IMR-90 (cell line): ENCODE measurements around the gene IFI35. TPM values are rescaled to one million over a fixed set of nuclear protein-coding genes. Genes with fewer than 3 reads are reported as not detected.

Experiments
- ATAC-seq: fragments of 200-7000 bp; cut with Tn5 transposase; 2 replicates; pipeline ENCODE4 v1.9.1; 2020; ENCODE audit warnings: low read depth, mild to moderate bottlenecking, moderate library complexity
- BruUV-seq: library from RNA; stranded (reverse); fragments of 400-500 nt; replicated peaks from 2 replicates; lab custom pipeline; 2021; lab: Mats Ljungman, UMichigan
- CTCF ChIA-PET: fragments of 300-600 bp; formaldehyde crosslinking; extraction: SDS; loops from one replicate; lab custom pipeline; 2021; ENCODE audit warnings: antibody characterized with exemption; lab: Yijun Ruan, JAX
- POLR2A ChIA-PET: fragments of 300-600 bp; sonication (Branson Sonifier 250); formaldehyde crosslinking; loops from one replicate; lab custom pipeline; 2022; ENCODE audit warnings: antibody characterized with exemption; ENCODE audit not compliant: unreplicated experiment; lab: Charles Lee
- DNase-seq: peaks from one replicate; pipeline ENCODE4 v3.0.0; 2013
- H2AFZ ChIP-seq: replicated peaks from 2 replicates; pipeline ENCODE3; 2013; ENCODE audit warnings: low read length, mild to moderate bottlenecking; ENCODE audit not compliant: poor library complexity
- H2AK5ac ChIP-seq: 2 replicates; pipeline ENCODE4 v1.6.1; 2013; ENCODE audit warnings: low read depth, low read length, inconsistent platforms
- H2AK9ac ChIP-seq: replicated peaks from 2 replicates; pipeline ENCODE3; 2013; ENCODE audit warnings: mild to moderate bottlenecking, low read depth, low read length, moderate library complexity; ENCODE audit not compliant: poor library complexity
- H2BK120ac ChIP-seq: 2 replicates; pipeline ENCODE4 v1.6.1; 2013; ENCODE audit warnings: low read depth, low read length, inconsistent platforms
- H2BK15ac ChIP-seq: 3 replicates; pipeline ENCODE4 v1.6.1; 2013; ENCODE audit warnings: low read depth, low read length, inconsistent platforms
- H2BK20ac ChIP-seq: 2 replicates; pipeline ENCODE4 v1.6.1; 2013; ENCODE audit warnings: low read depth, mild to moderate bottlenecking, inconsistent platforms, low read length, moderate library complexity
- H2BK5ac ChIP-seq: 2 replicates; pipeline ENCODE4 v1.6.1; 2013; ENCODE audit warnings: mild to moderate bottlenecking, low read depth, low read length, inconsistent platforms; ENCODE audit not compliant: poor library complexity, severe bottlenecking
- H3K14ac ChIP-seq: replicated peaks from 2 replicates; pipeline ENCODE4 v1.6.1; 2013; ENCODE audit warnings: low read depth, low read length, inconsistent platforms
- H3K18ac ChIP-seq: 2 replicates; pipeline ENCODE4 v1.6.1; 2013; ENCODE audit warnings: low read depth, low read length, control low read depth
- H3K23ac ChIP-seq: 2 replicates; pipeline ENCODE4 v1.6.1; 2013; ENCODE audit warnings: low read depth, low read length, inconsistent platforms
- H3K27ac ChIP-seq: 2 replicates; pipeline ENCODE4 v1.5.1; 2013; ENCODE audit warnings: mild to moderate bottlenecking, control low read depth, low read length; ENCODE audit not compliant: insufficient read depth
- H3K27me3 ChIP-seq: 2 replicates; pipeline ENCODE4 v1.6.1; 2013; ENCODE audit warnings: low read length; ENCODE audit not compliant: control insufficient read depth, insufficient read depth
- H3K36me3 ChIP-seq: 2 replicates; pipeline ENCODE4 v1.6.1; 2013; ENCODE audit warnings: low read length, mixed read lengths; ENCODE audit not compliant: control insufficient read depth, insufficient read depth
- H3K4ac ChIP-seq: 2 replicates; pipeline ENCODE4 v1.6.1; 2013; ENCODE audit warnings: low read depth, low read length, inconsistent platforms
- H3K4me1 ChIP-seq: 2 replicates; pipeline ENCODE4 v1.6.1; 2013; ENCODE audit warnings: low read length, mixed read lengths; ENCODE audit not compliant: control insufficient read depth, insufficient read depth
- H3K4me2 ChIP-seq: 2 replicates; pipeline ENCODE4 v1.6.1; 2013; ENCODE audit warnings: low read depth, mild to moderate bottlenecking, control low read depth, low read length, moderate library complexity
- H3K4me3 ChIP-seq: 2 replicates; pipeline ENCODE4 v1.5.1; 2013; ENCODE audit warnings: low read depth, mild to moderate bottlenecking, control low read depth, low read length, moderate library complexity; ENCODE audit not compliant: insufficient read depth
- H3K56ac ChIP-seq: 2 replicates; pipeline ENCODE4 v1.6.1; 2013; ENCODE audit warnings: low read length, inconsistent platforms; ENCODE audit not compliant: insufficient read depth; ENCODE audit errors: extremely low read depth
- H3K79me1 ChIP-seq, 2 experiments: 2 replicates each; pipeline ENCODE4 v1.6.1; 2013; ENCODE audit warnings: low read length in 2 of 2, inconsistent platforms in 1 of 2, low read depth in 1 of 2
- H3K9ac ChIP-seq: 2 replicates; pipeline ENCODE4 v1.6.1; 2013; ENCODE audit warnings: low read depth, low read length, control low read depth
- H3K9me1 ChIP-seq: 2 replicates; pipeline ENCODE4 v1.6.1; 2013; ENCODE audit warnings: low read length, inconsistent platforms; ENCODE audit not compliant: insufficient read depth
- H3K9me3 ChIP-seq: 2 replicates; pipeline ENCODE4 v1.6.1; 2013; ENCODE audit warnings: low read length; ENCODE audit not compliant: control insufficient read depth, insufficient read depth
- H4K20me1 ChIP-seq: 2 replicates; pipeline ENCODE4 v1.6.1; 2013; ENCODE audit warnings: low read length, inconsistent platforms; ENCODE audit not compliant: insufficient read depth
- H4K5ac ChIP-seq: 2 replicates; pipeline ENCODE4 v1.6.1; 2013; ENCODE audit warnings: mild to moderate bottlenecking, low read depth, low read length, control low read depth
- H4K8ac ChIP-seq, 2 experiments: 2 replicates each; pipeline ENCODE4 v1.6.1; 2013; ENCODE audit warnings: low read depth in 2 of 2, low read length in 2 of 2, control low read depth in 1 of 2, inconsistent platforms in 1 of 2
- H4K91ac ChIP-seq: 2 replicates; pipeline ENCODE4 v1.6.1; 2013; ENCODE audit warnings: low read depth, low read length, inconsistent platforms; ENCODE audit not compliant: insufficient read depth
- POLR2A ChIP-seq: IDR thresholded peaks from 2 replicates; pipeline ENCODE4 v1.6.1; 2012; ENCODE audit warnings: mild to moderate bottlenecking, low read depth, low read length
- RFX5 ChIP-seq: IDR thresholded peaks from 2 replicates; pipeline ENCODE4 v1.8.0; 2012; ENCODE audit warnings: low read depth, mild to moderate bottlenecking, low read length, moderate library complexity
- USF2 ChIP-seq: fragments of 150-350 bp; IDR thresholded peaks from 2 replicates; pipeline ENCODE4 v1.6.1; 2017; ENCODE audit warnings: mild to moderate bottlenecking, antibody characterized with exemption, low read length, low read depth
- WGBS, 2 experiments: methylation state at CpG; one replicate each; pipeline versions ENCODE4 v1.1.5 to v1.1.7; 2013; ENCODE audit warnings: missing lambda C conversion rate in 2 of 2; ENCODE audit not compliant: insufficient read length in 1 of 2; ENCODE audit errors: extremely low coverage in 2 of 2; 5-methylcytosine and 5-hydroxymethylcytosine counted together
- dilution Hi-C: fragments of 300-500 bp; cut with HindIII; formaldehyde crosslinking; loops from one replicate; pipeline ENCODE4 v1.14.3; 2018; ENCODE audit warnings: low sequenced_read_pairs; ENCODE audit not compliant: unreplicated experiment
- in situ Hi-C: fragments of 300-500 bp; cut with MboI; formaldehyde crosslinking; loops from 3 replicates; pipeline ENCODE4 v1.14.3; 2019; ENCODE audit warnings: low sequenced_read_pairs, inconsistent platforms, mixed read lengths
- intact Hi-C: fragments of 100-400 bp; cut with micrococcal nuclease; formaldehyde crosslinking; loops from 2 replicates; pipeline ENCODE4 v1.10.0; 2022
- polyA plus RNA-seq, 3 experiments: library from polyadenylated mRNA; depleted of rRNA; stranded (reverse); fragments of >200 nt; gene quantifications; 2 replicates each; pipeline ENCODE4 v1.2.3, GENCODE V29; 2012; ENCODE audit warnings: low replicate concordance in 1 of 3
- total RNA-seq: library from RNA; depleted of rRNA; stranded (reverse); fragments of >200 nt; gene quantifications from 2 replicates; pipeline ENCODE4 v1.2.3, GENCODE V29; 2012

Gene IFI35
- total and polyA plus RNA-seq, 2 of the 4 experiments (the other 2 are of a cell fraction) = 15.8 to 17.0 TPM

- H4K91ac ChIP-seq = peak overlapping the region; percentile 56
- H3K36me3 ChIP-seq = peaks cover 33% of the 10 kb centered on the region
- H3K4ac ChIP-seq = peak overlapping the region; percentile 81
- H3K56ac ChIP-seq = no peak overlapping the region
- H3K27me3 ChIP-seq = 0 out of 2 replicates have a peak, but pooled peaks cover 2% of the 10 kb centered on the region
- H3K23ac ChIP-seq = 0 out of 2 replicates have a peak overlapping the region, but pooled peaks have one; percentile 87
- H3K9ac ChIP-seq = no peak overlapping the region
- peak overlapping the region; percentile 75; the same call in 1 of the 2 replicates for H2AK5ac ChIP-seq
- peak overlapping the region; percentile 4; the same call in 1 of the 2 replicates for H3K27ac ChIP-seq
- peaks cover 32% of the 10 kb centered on the region; the same call in 1 of the 2 replicates for H4K20me1 ChIP-seq
- WGBS, 2 experiments = no CpG with 5 or more reads among the region's 6 CpGs
- DNase-seq = no peak
- ATAC-seq = no peak
- no peak overlapping the region for H2BK5ac ChIP-seq
- POLR2A ChIA-PET = no interaction called here
- CTCF ChIA-PET = no interaction called here
- peak overlapping the region; percentile 35; the same call in 1 of the 2 replicates for H3K4me2 ChIP-seq
- H4K5ac ChIP-seq = 0 out of 2 replicates have a peak overlapping the region, but pooled peaks have one; percentile 9
- BruUV-seq = no TSS peak
- no peak overlapping the region for H2AFZ ChIP-seq
- no peak overlapping the region for H3K4me3 ChIP-seq
- H4K8ac ChIP-seq = peak overlapping the region; percentile 44 to 58; a peak in 3 of 4 replicates
- H2BK15ac ChIP-seq = peak overlapping the region; percentile 87; the same call in 1 of the 3 replicates
- TF ChIP-seq POLR2A (no peak), USF2 (no peak), RFX5 (no peak)
- H3K4me1 ChIP-seq = peaks cover 12% of the 10 kb centered on the region
- in situ Hi-C loops = no loop called here
- peaks cover 20% of the 10 kb centered on the region for H3K9me1 ChIP-seq
- no peak overlapping the region for H3K18ac ChIP-seq
- peaks cover 15 to 56% of the 10 kb centered on the region in 2 experiments; a peak in 3 of 4 replicates for H3K79me1 ChIP-seq
- peak overlapping the region; percentile 91 for H2AK9ac ChIP-seq
- H2BK120ac ChIP-seq = 0 out of 2 replicates have a peak overlapping the region, but pooled peaks have one; percentile 37
- H3K9me3 ChIP-seq = no peaks in the 10 kb centered on the region
- intact Hi-C loops = no loop called here
- H2BK20ac ChIP-seq = 0 out of 2 replicates have a peak overlapping the region, but pooled peaks have one; percentile 3
- peak overlapping the region; percentile 71; the same call in 1 of the 2 replicates for H3K14ac ChIP-seq
- dilution Hi-C loops = no loop called here
These were observed 13.5 kb downstream of the IFI35 start for GRCh38 chr17:43020030-43020621.
